H1 (cell line): Measurements from ENCODE around the gene UBE2J1. TPM values are rescaled to one million over a fixed set of nuclear protein-coding genes. Genes with fewer than 3 reads are reported as not detected.

ENCODE experiments used
- ATF2 ChIP-seq: IDR thresholded peaks from 2 replicates; pipeline ENCODE4 v1.6.1; 2012; ENCODE audit warnings: low read length, inconsistent platforms
- CBX5 ChIP-seq: fragments of 300-800, 300-1000 bp; sonication (generic); IDR thresholded peaks from 2 replicates; pipeline ENCODE4 v1.7.1; 2016; ENCODE audit warnings: antibody characterized with exemption, low read length, low read depth
- CEBPB ChIP-seq: IDR thresholded peaks from 2 replicates; pipeline ENCODE4 v1.6.1; 2012; ENCODE audit warnings: low read depth, low read length
- FOSL1 ChIP-seq: IDR thresholded peaks from 2 replicates; pipeline ENCODE4 v1.6.1; 2011; ENCODE audit warnings: mild to moderate bottlenecking, low read depth, low read length, moderate library complexity; ENCODE audit not compliant: insufficient read depth
- NANOG ChIP-seq: IDR thresholded peaks from 2 replicates; pipeline ENCODE4 v1.6.1; 2011; ENCODE audit warnings: low read length, low read depth, mild to moderate bottlenecking, inconsistent platforms; ENCODE audit not compliant: insufficient read depth, poor library complexity, severe bottlenecking
- POLR2A ChIP-seq, 2 experiments: IDR thresholded peaks; 1 replicate in 1 of 2; 2 replicates in 1 of 2; pipeline ENCODE4 v1.6.1; 2011; ENCODE audit warnings: low read depth in 2 of 2, low read length in 2 of 2, mild to moderate bottlenecking in 2 of 2; ENCODE audit errors: control extremely low read depth in 1 of 2
- POU5F1 ChIP-seq: IDR thresholded peaks from 2 replicates; pipeline ENCODE4 v1.6.1; 2011; ENCODE audit warnings: low read depth, mild to moderate bottlenecking, low read length, moderate library complexity
- RAD21 ChIP-seq, 2 experiments: IDR thresholded peaks in 1 of 2; conservative IDR thresholded peaks in 1 of 2; 2 replicates each; pipeline ENCODE4 v1.6.1; 2011; ENCODE audit warnings: low read depth in 2 of 2, low read length in 2 of 2, improper control_type of control experiment in 1 of 2, inconsistent platforms in 1 of 2, mild to moderate bottlenecking in 1 of 2, moderate library complexity in 1 of 2
- RFX5 ChIP-seq: IDR thresholded peaks from 2 replicates; pipeline ENCODE4 v1.6.1; 2011; ENCODE audit warnings: low read depth, low read length, improper control_type of control experiment, borderline replicate concordance
- YY1 ChIP-seq: IDR thresholded peaks from 2 replicates; pipeline ENCODE4 v1.6.1; 2011; ENCODE audit warnings: low read depth, mild to moderate bottlenecking, low read length
- polyA plus RNA-seq, 7 experiments: library from polyadenylated mRNA; depleted of rRNA in 3 of 7; stranded (reverse) in 5 of 7; unstranded in 2 of 7; fragments of >200 nt in 5 of 7; fragments of 200-250 nt in 2 of 7; gene quantifications; 1 replicate in 5 of 7; 2 replicates in 1 of 7; 4 replicates in 1 of 7; pipeline versions ENCODE4 v1.2.1 to v1.2.3, GENCODE V29; 2011 to 2013; ENCODE audit warnings: missing spikeins in 2 of 7, mixed read lengths in 2 of 7
- total RNA-seq: library from RNA; stranded (reverse); fragmentation: NEBNext Ultra II Directional; extraction: Animal tissue kit (Norgen Biotek cat#: 25700); gene quantifications from 2 replicates; pipeline ENCODE4 v1.2.1, GENCODE V29; 2021
- TF ChIP-seq, protein P1 (sequence below): IDR thresholded peaks from 2 replicates; pipeline ENCODE4 v1.6.1; 2012; ENCODE audit warnings: inconsistent platforms

UBE2J1 gene
- total and polyA plus RNA-seq, 2 of the 8 experiments (the other 6 are each of a cell fraction or from before 2014, with no cell fraction given) = 8.5 to 15.2 TPM

DNA sequence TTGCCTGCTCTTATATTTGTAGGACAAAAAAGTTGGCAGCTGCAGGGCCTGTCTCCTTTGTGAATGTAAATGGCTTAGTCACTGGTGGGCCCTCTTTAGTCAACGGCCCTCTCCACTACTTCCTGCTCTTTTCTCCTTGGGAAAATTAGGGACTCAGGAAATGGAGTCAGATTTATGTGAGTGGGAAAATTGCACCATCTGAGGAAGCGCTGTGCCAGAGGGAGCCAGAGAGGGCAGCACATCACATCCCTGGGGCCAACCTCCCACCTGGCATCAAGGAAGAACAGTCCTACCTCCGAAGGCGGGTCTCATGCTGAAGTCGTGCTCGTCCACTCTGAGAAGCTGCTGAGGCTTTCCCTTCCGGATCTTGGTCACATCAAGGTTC lies 53.1 kb downstream of the UBE2J1 start (continued):
- TF ChIP-seq ATF2 (no peak), FOSL1 (no peak), RAD21 (IDR thresholded peaks at IDR 0.05 in 1 of 2, conservative IDR thresholded peaks at IDR 0.05 in 1 of 2; ENCODE audit: low read depth in 2 of 2, low read length in 2 of 2) (peak; percentile 39 to 57), NANOG (no peak), YY1 (no peak), CBX5 (no peak), POLR2A (IDR thresholded peaks at IDR 0.05; ENCODE audit: control extremely low read depth in 1 of 2, low read depth in 2 of 2, low read length in 2 of 2) (no peak), POU5F1 (no peak), CEBPB (peak; percentile 44; the same call in 1 of the 2 replicates), RFX5 (no peak)
- TF ChIP-seq, protein P1, sequence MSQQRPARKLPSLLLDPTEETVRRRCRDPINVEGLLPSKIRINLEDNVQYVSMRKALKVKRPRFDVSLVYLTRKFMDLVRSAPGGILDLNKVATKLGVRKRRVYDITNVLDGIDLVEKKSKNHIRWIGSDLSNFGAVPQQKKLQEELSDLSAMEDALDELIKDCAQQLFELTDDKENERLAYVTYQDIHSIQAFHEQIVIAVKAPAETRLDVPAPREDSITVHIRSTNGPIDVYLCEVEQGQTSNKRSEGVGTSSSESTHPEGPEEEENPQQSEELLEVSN = no peak
